Vagina (tissue), 2 donors: Measurements from ENCODE around the gene SAP30BP. TPM values are rescaled to one million over a fixed set of nuclear protein-coding genes. Genes with fewer than 3 reads are reported as not detected.

ENCODE experiments used
- DNase-seq, 2 donors: peaks; one replicate each; pipeline ENCODE4 v3.0.0-alpha.2; 2017; ENCODE audit errors: extremely low spot score in 2 of 2
- H3K27ac ChIP-seq: fragments of 200-600 bp; sonication (generic); one replicate; pipeline ENCODE4 v1.5.1; 2019
- H3K27me3 ChIP-seq: fragments of 200-600 bp; sonication (generic); one replicate; pipeline ENCODE4 v1.5.1; 2019
- H3K36me3 ChIP-seq, 2 donors: fragments of 200-600 bp; sonication (generic); one replicate each; pipeline ENCODE4 v1.5.1; 2017 to 2019
- H3K4me1 ChIP-seq: fragments of 200-600 bp; sonication (generic); one replicate; pipeline ENCODE4 v1.5.1; 2019
- H3K4me3 ChIP-seq, 2 donors: fragments of 200-600 bp; sonication (generic); 1 replicate in 1 of 2; 2 replicates in 1 of 2; pipeline ENCODE4 v1.5.1; 2016 to 2019
- H3K9me3 ChIP-seq: fragments of 200-600 bp; sonication (generic); one replicate; pipeline ENCODE4 v1.5.1; 2019
- CTCF ChIP-seq, 3 experiments: fragments of 450-650 bp in 2 of 3; fragments of 200-600 bp in 1 of 3; sonication (generic) in 1 of 3; IDR thresholded peaks; one replicate each; pipeline ENCODE4 v1.5.1; 2017 to 2019; ENCODE audit warnings: antibody characterized with exemption in 3 of 3, mild to moderate bottlenecking in 2 of 3, moderate library complexity in 2 of 3
- POLR2A ChIP-seq, 2 donors: fragments of 450-650 bp; IDR thresholded peaks; one replicate each; pipeline ENCODE4 v1.6.1; 2017; ENCODE audit warnings: antibody characterized with exemption in 2 of 2, mild to moderate bottlenecking in 2 of 2, moderate library complexity in 2 of 2
- POLR2AphosphoS5 ChIP-seq, 2 donors: sonication (generic); formaldehyde crosslinking; IDR thresholded peaks; one replicate each; pipeline ENCODE4 v1.9.0; 2017; ENCODE audit warnings: antibody characterized with exemption in 2 of 2, mild to moderate bottlenecking in 2 of 2, low read depth in 1 of 2; ENCODE audit not compliant: insufficient read depth in 1 of 2
- intact Hi-C: fragments of 100-400 bp; cut with DNase I; formaldehyde crosslinking; loops from one replicate; pipeline ENCODE4 v1.15.1; 2023
- total RNA-seq: library from RNA; depleted of rRNA; stranded (reverse); fragments of >200 nt; gene quantifications from one replicate; pipeline ENCODE4 v1.2.3, GENCODE V29; 2016

SAP30BP gene
- total RNA-seq, 1 donor from 2014 or later, result 79.1 TPM

DNA sequence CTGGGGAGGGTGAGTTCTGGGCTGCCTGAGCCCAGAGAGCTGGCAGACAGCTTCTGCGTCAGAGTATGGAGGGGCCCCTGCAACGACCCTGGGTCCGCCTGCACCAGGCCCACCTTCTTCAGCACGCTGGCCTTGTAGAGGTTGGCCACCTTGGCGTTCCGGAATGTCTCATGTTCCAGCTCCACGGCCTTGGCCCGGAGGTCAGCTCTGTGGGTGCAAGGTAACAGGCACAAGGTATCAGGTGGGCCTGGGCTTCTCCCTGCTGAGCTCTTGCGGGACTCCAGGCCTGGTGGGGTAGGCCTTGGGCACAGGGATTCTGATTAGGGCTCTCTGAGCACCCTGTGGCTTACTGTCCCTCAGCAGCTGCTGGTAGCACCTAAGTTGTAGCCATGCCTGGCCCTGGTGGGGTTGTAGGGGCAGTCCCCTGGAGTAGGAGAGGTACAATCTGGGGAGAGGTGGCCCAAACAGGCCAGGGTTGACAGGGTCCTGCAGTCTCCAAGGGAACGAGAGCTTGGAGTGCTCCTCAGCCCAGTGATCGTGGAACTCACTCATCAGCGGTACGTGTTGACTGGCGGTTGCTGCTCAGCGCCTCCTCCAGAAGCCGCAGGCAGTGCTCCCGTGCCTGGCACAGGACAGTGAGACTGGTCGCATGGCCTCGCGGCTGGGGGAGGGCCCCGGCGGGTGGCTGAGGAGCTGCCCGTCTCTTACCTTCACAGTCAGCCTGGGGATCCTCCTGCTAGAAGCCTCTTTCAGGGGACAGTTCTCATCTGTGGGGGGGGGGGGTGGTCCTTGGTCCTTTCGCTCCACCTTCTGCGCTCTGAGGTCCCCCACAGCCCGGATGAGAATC lies 36.8 kb upstream of the SAP30BP start:
- TF ChIP-seq POLR2A (IDR thresholded peaks at IDR 0.05) (no peak), CTCF (IDR thresholded peaks at IDR 0.05) (no peak), POLR2AphosphoS5 (IDR thresholded peaks at IDR 0.05; ENCODE audit: insufficient read depth in 1 of 2, low read depth in 1 of 2) (no peak)
- intact Hi-C loops, result loop anchor here (5.0 kb wide), 1 partner anchor 122 kb away; no protein-coding TSS in a partner anchor
- H3K4me1 ChIP-seq, result peaks cover 25% of the 10 kb centered on the region
- no peak for DNase-seq
- H3K27me3 ChIP-seq, result no peaks in the 10 kb centered on the region
- H3K27ac ChIP-seq, result no peak overlapping the region
- no peaks in the 10 kb centered on the region for H3K9me3 ChIP-seq
- no peak overlapping the region for H3K4me3 ChIP-seq
- peaks cover 0 to 9% of the 10 kb centered on the region in 2 donors for H3K36me3 ChIP-seq

DNA sequence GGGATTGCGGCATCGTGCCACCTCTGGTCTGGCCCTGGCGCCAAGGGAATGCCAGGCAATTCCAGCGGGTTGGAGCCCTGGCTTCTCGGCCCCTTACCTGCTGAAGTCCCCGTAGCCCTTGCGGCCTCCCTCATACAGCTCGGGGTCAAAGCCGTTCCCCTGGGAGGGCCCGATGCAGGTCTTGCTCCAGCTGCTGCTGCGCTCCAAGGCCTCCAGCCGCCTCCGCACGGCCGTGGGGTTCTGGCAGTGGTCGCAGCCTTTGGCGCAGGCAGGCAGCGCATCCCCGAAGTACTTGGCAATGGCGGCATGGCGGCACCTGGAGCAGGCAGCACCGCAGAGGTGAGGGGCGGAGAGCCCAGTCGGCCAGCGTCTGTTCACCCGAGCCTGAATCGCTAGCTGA lies 35.8 kb upstream of the SAP30BP start:
- Histone ChIP-seq H3K27me3 (no peaks in the 10 kb centered on the region), H3K9me3 (no peaks in the 10 kb centered on the region), H3K4me3 (no peak overlapping the region), H3K27ac (no peak overlapping the region), H3K36me3 (peaks cover 0 to 1% of the 10 kb centered on the region in 2 donors), H3K4me1 (peaks cover 25% of the 10 kb centered on the region)
- DNase-seq, result no peak
- intact Hi-C loops, result loop anchor here (5.0 kb wide), 1 partner anchor 121 kb away; no protein-coding TSS in a partner anchor
- no peak for TF ChIP-seq CTCF (IDR thresholded peaks at IDR 0.05)
- TF ChIP-seq POLR2AphosphoS5 (IDR thresholded peaks at IDR 0.05; ENCODE audit: insufficient read depth in 1 of 2, low read depth in 1 of 2), result no peak
- TF ChIP-seq POLR2A (IDR thresholded peaks at IDR 0.05), result no peak

DNA sequence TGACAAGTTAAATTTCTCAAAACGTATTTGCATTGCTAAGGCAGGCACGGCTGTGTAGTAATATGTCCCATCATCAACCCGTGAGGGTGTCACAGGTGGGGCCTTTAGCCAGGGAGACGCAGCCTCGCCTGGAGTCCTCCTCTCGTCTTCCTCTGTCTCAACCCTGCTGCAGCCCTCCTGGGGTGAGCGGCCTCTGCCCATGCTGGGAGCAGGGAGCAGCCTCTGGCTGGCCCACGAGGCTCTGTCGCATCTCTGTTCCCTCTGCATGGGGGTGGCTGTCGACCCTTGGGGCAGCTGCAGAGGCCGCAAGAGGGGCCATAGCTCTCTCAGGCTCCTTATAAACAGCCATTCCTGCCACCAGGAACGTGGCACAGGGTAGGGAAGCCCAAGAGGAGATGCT lies 34.7 kb upstream of the SAP30BP start:
- TF ChIP-seq CTCF (IDR thresholded peaks at IDR 0.05) (no peak), POLR2A (IDR thresholded peaks at IDR 0.05) (no peak), POLR2AphosphoS5 (IDR thresholded peaks at IDR 0.05; ENCODE audit: insufficient read depth in 1 of 2, low read depth in 1 of 2) (no peak)
- H3K4me3 ChIP-seq, result no peak overlapping the region
- H3K9me3 ChIP-seq, result no peaks in the 10 kb centered on the region
- H3K27me3 ChIP-seq, result no peaks in the 10 kb centered on the region
- H3K36me3 ChIP-seq, result no peaks in the 10 kb centered on the region
- H3K27ac ChIP-seq, result peak overlapping the region; percentile 60
- intact Hi-C loops, result loop anchor here (5.0 kb wide), 1 partner anchor 120 kb away; no protein-coding TSS in a partner anchor
- peaks cover 25% of the 10 kb centered on the region for H3K4me1 ChIP-seq
- no peak for DNase-seq

- peak in 1 of 2 donors; percentile 96 for DNase-seq
- peak within 1 kb of the TSS; percentile 10 to 36 for H3K4me3 ChIP-seq
- no peaks in the 10 kb centered on the region for H3K27me3 ChIP-seq
- no peaks in the 10 kb centered on the region for H3K36me3 ChIP-seq
- peak within 1 kb of the TSS; percentile 89 for H3K27ac ChIP-seq
- H3K4me1 ChIP-seq, result peaks cover 25% of the 10 kb centered on the region
- intact Hi-C loops, result loop anchor here (5.0 kb wide), 1 partner anchor 119 kb away; no protein-coding TSS in a partner anchor
- no peaks in the 10 kb centered on the region for H3K9me3 ChIP-seq
- no peak for TF ChIP-seq POLR2A (IDR thresholded peaks at IDR 0.05)
- TF ChIP-seq CTCF (IDR thresholded peaks at IDR 0.05), result peak; percentile 86 to 94 (median 90)
- peak; percentile 63 to 68 for TF ChIP-seq POLR2AphosphoS5 (IDR thresholded peaks at IDR 0.05; ENCODE audit: insufficient read depth in 1 of 2, low read depth in 1 of 2)
Observed at GRCh38 chr17:75632863-75633485, 34.2 kb upstream of the SAP30BP start, which contains the start of gene SMIM5. Gene SMIM5 (plus strand): TSS chr17:75633434. CDS start chr17:75640202, 6,768 bp downstream.
